Neural cell (in vitro differentiated cells): ENCODE data around the gene DAZAP1.

ENCODE experiments used
- CTCF ChIP-seq: fragments of 450-650 bp; IDR thresholded peaks from 2 replicates; pipeline ENCODE4 v1.5.1; 2014; ENCODE audit warnings: antibody characterized with exemption, mild to moderate bottlenecking, moderate library complexity; ENCODE audit not compliant: poor library complexity, severe bottlenecking
- EP300 ChIP-seq: fragments of 450-650 bp; conservative IDR thresholded peaks from 2 replicates; pipeline ENCODE4 v1.6.1; 2014; ENCODE audit warnings: antibody characterized with exemption, mild to moderate bottlenecking, moderate library complexity; ENCODE audit not compliant: poor library complexity, severe bottlenecking
- EZH2 ChIP-seq: fragments of 200-600, 300-800 bp; shearing (Covaris generic), sonication (generic); IDR thresholded peaks from 2 replicates; pipeline ENCODE4 v1.6.1; 2014; ENCODE audit warnings: antibody characterized with exemption, low read length, borderline replicate concordance, mild to moderate bottlenecking; ENCODE audit not compliant: insufficient read depth, poor library complexity, severe bottlenecking
- POLR2AphosphoS5 ChIP-seq: IDR thresholded peaks from 2 replicates; pipeline ENCODE4 v1.6.1; 2012
- RAD21 ChIP-seq: fragments of 450-650 bp; conservative IDR thresholded peaks from 2 replicates; pipeline ENCODE4 v1.6.1; 2014; ENCODE audit warnings: antibody characterized with exemption, mild to moderate bottlenecking, moderate library complexity
- REST ChIP-seq: IDR thresholded peaks from 2 replicates; pipeline ENCODE4 v1.6.1; 2012; ENCODE audit warnings: borderline replicate concordance

GRCh38 chr19:1384085-1384462 is 23.3 kb upstream of the DAZAP1 start:
- TF ChIP-seq CTCF (no peak), REST (no peak), RAD21 (no peak), POLR2AphosphoS5 (no peak), EP300 (no peak), EZH2 (no peak)
